ENCODE measurements around the gene OR51G1. TPM values are rescaled to one million over a fixed set of nuclear protein-coding genes. Genes with fewer than 3 reads are reported as not detected.

OR51G1 gene
- total RNA-seq, 1 experiment from 2014 or later: not detected

DNA sequence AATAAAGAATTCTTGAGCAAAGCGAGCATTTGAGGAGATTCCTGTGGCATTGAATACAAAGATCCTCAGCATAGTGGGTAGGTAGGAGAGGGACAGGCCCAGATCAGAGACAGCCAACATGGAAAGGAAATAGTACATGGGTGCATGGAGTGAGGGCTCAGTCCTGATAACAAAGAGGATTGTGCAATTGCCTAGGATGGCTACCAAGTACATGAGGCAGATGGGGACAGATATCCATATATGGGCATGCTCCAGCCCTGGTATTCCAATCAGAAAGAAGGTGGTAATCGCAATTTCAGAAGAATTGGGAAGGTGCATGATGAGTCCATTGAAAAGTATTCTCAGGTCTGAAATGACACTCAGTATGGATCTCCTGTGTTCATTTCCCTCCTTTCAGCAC lies 33.9 kb downstream of the OR51G1 start:
- no peak for DNase-seq
- Histone ChIP-seq H3K9me3 (replicated peaks) (no peaks in the 10 kb centered on the region), H3K27ac (no peak overlapping the region), H3K27me3 (no peaks in the 10 kb centered on the region), H3K4me3 (no peak overlapping the region), H3K36me3 (no peaks in the 10 kb centered on the region), H3K4me1 (peaks cover 4% of the 10 kb centered on the region; the same call in 1 of the 2 replicates)

DNA sequence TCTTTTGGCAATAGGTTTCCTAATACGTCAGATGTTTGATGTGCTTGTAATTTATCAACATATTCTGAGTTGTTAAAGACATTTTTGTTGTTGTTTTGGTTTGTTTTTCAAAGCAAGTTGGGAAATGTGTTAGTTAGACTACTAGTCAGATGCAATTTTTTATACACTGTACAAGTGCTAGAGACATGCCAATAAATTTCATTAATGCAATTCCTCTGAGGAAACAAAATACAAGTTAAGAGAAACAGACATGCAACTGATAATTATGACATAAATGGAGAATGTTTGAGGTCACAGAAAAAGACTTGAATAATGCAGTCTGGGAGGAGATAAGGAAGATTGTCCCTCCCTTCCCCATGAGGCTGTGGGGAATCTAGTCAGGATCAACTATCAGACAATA lies 36.5 kb downstream of the OR51G1 start:
- Histone ChIP-seq H3K27ac (no peak overlapping the region), H3K27me3 (no peaks in the 10 kb centered on the region), H3K36me3 (no peaks in the 10 kb centered on the region), H3K4me3 (no peak overlapping the region), H3K9me3 (replicated peaks) (no peaks in the 10 kb centered on the region), H3K4me1 (peaks cover 5% of the 10 kb centered on the region)
- no peak for DNase-seq

DNA sequence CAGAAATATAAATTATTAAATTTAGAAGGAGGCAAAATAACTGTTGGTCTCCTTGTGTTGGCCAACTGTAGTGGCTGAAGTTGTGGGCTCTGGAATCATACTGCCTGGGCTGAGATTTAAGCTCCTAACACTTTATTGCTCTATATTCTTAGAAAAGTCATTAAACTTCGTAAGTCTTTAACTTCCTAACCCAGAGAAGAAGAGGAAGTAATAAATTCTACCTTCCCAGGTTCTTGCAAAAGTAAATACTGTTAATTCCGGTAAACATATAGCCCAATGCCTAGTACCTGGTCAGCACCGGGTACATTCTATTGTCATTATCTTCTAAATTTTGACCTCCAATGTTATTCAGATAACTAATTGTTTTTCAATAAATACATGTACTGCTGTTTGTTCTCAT lies 38.0 kb downstream of the OR51G1 start:
- Histone ChIP-seq H3K36me3 (no peaks in the 10 kb centered on the region), H3K9me3 (replicated peaks) (no peaks in the 10 kb centered on the region), H3K27ac (no peak overlapping the region), H3K27me3 (no peaks in the 10 kb centered on the region), H3K4me3 (no peak overlapping the region), H3K4me1 (peaks cover 13% of the 10 kb centered on the region)
- no peak for DNase-seq

DNA sequence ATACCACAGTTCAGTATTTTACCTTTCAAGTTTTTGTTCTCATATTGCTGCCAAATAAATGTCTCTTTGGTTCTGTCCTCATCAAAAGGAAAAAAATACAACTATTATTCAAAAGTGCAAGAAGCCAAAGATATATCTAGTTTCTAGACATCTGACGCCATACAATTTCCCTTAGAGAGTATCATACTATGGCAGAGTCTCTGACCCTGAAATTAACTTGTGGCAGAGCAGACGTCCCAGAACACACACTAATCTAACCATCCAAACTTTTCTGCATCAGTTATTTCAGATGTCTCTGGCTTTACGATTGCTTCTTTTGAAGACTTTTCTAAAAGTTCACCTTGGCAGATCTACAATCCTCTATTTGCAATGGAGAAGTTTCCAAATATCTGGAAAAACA lies 39.8 kb downstream of the OR51G1 start:
- H3K27ac ChIP-seq: no peak overlapping the region
- H3K27me3 ChIP-seq: no peaks in the 10 kb centered on the region
- DNase-seq: no peak

DNA sequence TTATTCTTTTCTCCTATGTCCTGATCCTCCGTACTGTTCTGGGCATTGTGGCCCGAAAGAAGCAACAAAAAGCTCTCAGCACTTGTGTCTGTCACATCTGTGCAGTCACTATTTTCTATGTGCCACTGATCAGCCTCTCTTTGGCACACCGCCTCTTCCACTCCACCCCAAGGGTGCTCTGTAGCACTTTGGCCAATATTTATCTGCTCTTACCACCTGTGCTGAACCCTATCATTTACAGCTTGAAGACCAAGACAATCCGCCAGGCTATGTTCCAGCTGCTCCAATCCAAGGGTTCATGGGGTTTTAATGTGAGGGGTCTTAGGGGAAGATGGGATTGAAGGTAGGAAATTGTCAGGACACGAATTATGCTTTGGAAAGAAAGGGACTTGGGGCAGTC lies 41.6 kb downstream of the OR51G1 start:
- H3K4me1 ChIP-seq: peaks cover 14% of the 10 kb centered on the region
- H3K4me3 ChIP-seq: no peak overlapping the region
- no peaks in the 10 kb centered on the region for H3K9me3 ChIP-seq (replicated peaks)
- no peak overlapping the region for H3K27ac ChIP-seq
- no peaks in the 10 kb centered on the region for H3K36me3 ChIP-seq
- H3K27me3 ChIP-seq: no peaks in the 10 kb centered on the region
- DNase-seq: peak in 1 of 2 experiments; percentile 23

More for the DNA sequence above, 39.8 kb downstream of the OR51G1 start:
- peaks cover 14% of the 10 kb centered on the region for H3K4me1 ChIP-seq
- no peaks in the 10 kb centered on the region for H3K36me3 ChIP-seq
- H3K4me3 ChIP-seq: no peak overlapping the region
- no peaks in the 10 kb centered on the region for H3K9me3 ChIP-seq (replicated peaks)

DNA sequence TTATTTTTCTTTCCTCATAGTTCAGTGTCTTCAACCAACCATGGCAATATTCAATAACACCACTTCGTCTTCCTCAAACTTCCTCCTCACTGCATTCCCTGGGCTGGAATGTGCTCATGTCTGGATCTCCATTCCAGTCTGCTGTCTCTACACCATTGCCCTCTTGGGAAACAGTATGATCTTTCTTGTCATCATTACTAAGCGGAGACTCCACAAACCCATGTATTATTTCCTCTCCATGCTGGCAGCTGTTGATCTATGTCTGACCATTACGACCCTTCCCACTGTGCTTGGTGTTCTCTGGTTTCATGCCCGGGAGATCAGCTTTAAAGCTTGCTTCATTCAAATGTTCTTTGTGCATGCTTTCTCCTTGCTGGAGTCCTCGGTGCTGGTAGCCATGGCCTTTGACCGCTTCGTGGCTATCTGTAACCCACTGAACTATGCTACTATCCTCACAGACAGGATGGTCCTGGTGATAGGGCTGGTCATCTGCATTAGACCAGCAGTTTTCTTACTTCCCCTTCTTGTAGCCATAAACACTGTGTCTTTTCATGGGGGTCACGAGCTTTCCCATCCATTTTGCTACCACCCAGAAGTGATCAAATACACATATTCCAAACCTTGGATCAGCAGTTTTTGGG lies 42.2 kb downstream of the OR51G1 start, which contains the start of gene OR51T1:
Gene OR51T1, plus strand, starts transcription at position 41 of the 641 bp plus-strand sequence. Its CDS starts 0 bp downstream, at position 41.
- no peaks in the 10 kb centered on the region for H3K27me3 ChIP-seq
- peak; percentile 47 to 77 for DNase-seq
- peaks cover 14% of the 10 kb centered on the region for H3K4me1 ChIP-seq
- H3K4me3 ChIP-seq: no peak within 1 kb of the TSS
- no peak within 1 kb of the TSS for H3K27ac ChIP-seq
- H3K36me3 ChIP-seq: no peaks in the 10 kb centered on the region
- H3K9me3 ChIP-seq (replicated peaks): no peaks in the 10 kb centered on the region

DNA sequence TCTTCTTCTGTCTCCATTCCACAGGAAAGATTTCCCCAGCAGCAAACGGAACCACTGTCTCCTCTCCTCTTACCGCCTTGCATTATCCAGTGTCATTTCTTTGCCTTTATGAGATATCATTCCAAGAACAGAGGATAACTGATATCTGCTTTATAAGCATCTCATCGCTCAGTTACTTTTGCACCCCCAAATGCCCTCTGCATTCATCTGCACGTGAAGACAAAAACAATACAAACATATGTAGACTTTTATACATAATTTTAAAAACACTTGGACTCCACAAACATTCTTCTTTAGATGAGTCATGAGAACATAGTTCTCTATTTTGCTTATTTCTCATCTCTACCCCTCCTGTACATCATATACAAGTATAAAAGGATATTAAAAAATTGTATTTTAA lies 43.0 kb downstream of the OR51G1 start:
- Histone ChIP-seq H3K27ac (no peak overlapping the region), H3K36me3 (no peaks in the 10 kb centered on the region), H3K4me1 (peaks cover 14% of the 10 kb centered on the region), H3K4me3 (no peak overlapping the region), H3K27me3 (no peaks in the 10 kb centered on the region), H3K9me3 (replicated peaks) (no peaks in the 10 kb centered on the region)
- no peak for DNase-seq

Other genes starting within 250 kb of the OR51G1 start
- not detected in 2 replicates for gene OR51E2, start 226.5 kb downstream of the OR51G1 start, total RNA-seq (2014; rRNA removed; shearing (Covaris generic))
- gene MMP26, start 219.6 kb downstream of the OR51G1 start, total RNA-seq (2014; rRNA removed; shearing (Covaris generic)): not detected in 2 replicates
- gene OR51F1, start 154.4 kb downstream of the OR51G1 start, total RNA-seq (2014; rRNA removed; shearing (Covaris generic)): not detected in 2 replicates
- gene OR52R1, start 120.0 kb downstream of the OR51G1 start, total RNA-seq (2014; rRNA removed; shearing (Covaris generic)): not detected in 2 replicates
- not detected in 2 replicates for gene OR51F2, start 103.0 kb downstream of the OR51G1 start, total RNA-seq (2014; rRNA removed; shearing (Covaris generic))
- not detected in 2 replicates for gene OR51S1, start 75.1 kb downstream of the OR51G1 start, total RNA-seq (2014; rRNA removed; shearing (Covaris generic))
- gene OR51T1, start 42.4 kb downstream of the OR51G1 start, total RNA-seq (2014; rRNA removed; shearing (Covaris generic)): not detected in 2 replicates
- not detected in 2 replicates for gene OR51A7, start 20.6 kb downstream of the OR51G1 start, total RNA-seq (2014; rRNA removed; shearing (Covaris generic))
- not detected in 2 replicates for gene OR51G2, start 5.0 kb downstream of the OR51G1 start, total RNA-seq (2014; rRNA removed; shearing (Covaris generic))
- gene OR51A4, start 23.3 kb upstream of the OR51G1 start, total RNA-seq (2014; rRNA removed; shearing (Covaris generic)): not detected in 2 replicates
- not detected in 2 replicates for gene OR51A2, start 31.4 kb upstream of the OR51G1 start, total RNA-seq (2014; rRNA removed; shearing (Covaris generic))
- gene OR51L1, start 70.5 kb upstream of the OR51G1 start, total RNA-seq (2014; rRNA removed; shearing (Covaris generic)): not detected in 2 replicates
- not detected in 2 replicates for gene OR52J3, start 122.2 kb upstream of the OR51G1 start, total RNA-seq (2014; rRNA removed; shearing (Covaris generic))
- not detected in 2 replicates for gene OR52E2, start 135.3 kb upstream of the OR51G1 start, total RNA-seq (2014; rRNA removed; shearing (Covaris generic))
- not detected in 2 replicates for gene OR52E1, start 145.2 kb upstream of the OR51G1 start, total RNA-seq (2014; rRNA removed; shearing (Covaris generic))
- gene OR52A5, start 214.0 kb upstream of the OR51G1 start, total RNA-seq (2014; rRNA removed; shearing (Covaris generic)): not detected in 2 replicates
- not detected in 2 replicates for gene OR52A1, start 230.4 kb upstream of the OR51G1 start, total RNA-seq (2014; rRNA removed; shearing (Covaris generic))

All from SJCRH30 (cell line).